Measurements from ENCODE around the gene MTUS2. TPM values are rescaled to one million over a fixed set of nuclear protein-coding genes. Genes with fewer than 3 reads are reported as not detected.

The MTUS2 gene
- total RNA-seq, 1 experiment from 2014 or later: 6.6 TPM

DNA sequence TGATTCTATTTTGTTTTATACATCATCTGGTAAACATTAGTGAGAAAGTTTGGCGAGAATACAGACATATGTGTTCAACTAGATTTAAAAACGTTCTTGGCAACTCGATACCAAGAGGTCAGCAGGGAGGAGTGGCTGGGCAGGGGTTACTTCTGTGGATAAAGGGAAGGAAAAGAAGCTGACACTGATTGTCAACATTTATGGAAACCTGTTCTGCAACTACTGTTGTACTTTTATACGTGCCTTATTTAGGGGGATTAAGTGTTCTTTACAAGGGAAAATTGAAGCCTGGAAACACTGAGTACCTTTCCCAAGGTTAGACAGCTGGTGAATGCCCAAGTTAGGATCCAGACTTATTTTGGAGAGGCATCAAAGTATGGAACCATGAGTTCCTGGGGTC is 65.0 kb downstream of the MTUS2 start:
- Histone ChIP-seq H3K27me3 (ENCODE audit: low read length) (no peaks in the 10 kb centered on the region), H3K9me2 (replicated peaks; ENCODE audit: insufficient read depth, low read length) (no peaks in the 10 kb centered on the region), H3K9ac (ENCODE audit: low read length) (no peak overlapping the region), H3K27ac (ENCODE audit: low read length) (no peak overlapping the region), H3K4me1 (ENCODE audit: low read length) (no peaks in the 10 kb centered on the region), H3K4me2 (ENCODE audit: low read depth, low read length, poor library complexity, severe bottlenecking) (no peak overlapping the region), H2AFZ (ENCODE audit: low read length) (no peak overlapping the region), H3K79me2 (ENCODE audit: low read length) (no peaks in the 10 kb centered on the region), H4K20me1 (ENCODE audit: insufficient read depth, low read depth, low read length) (no peaks in the 10 kb centered on the region), H3K9me3 (ENCODE audit: low read length) (no peaks in the 10 kb centered on the region), H3K36me3 (ENCODE audit: insufficient read depth, low read length) (no peaks in the 10 kb centered on the region), H3K4me3 (ENCODE audit: low read length) (no peak overlapping the region)
- DNase-seq: peak; percentile 5

GRCh38 chr13:28889086-28889732 is 69.1 kb downstream of the MTUS2 start:
- Histone ChIP-seq H3K79me2 (ENCODE audit: low read length) (no peaks in the 10 kb centered on the region), H3K9me3 (ENCODE audit: low read length) (no peaks in the 10 kb centered on the region), H3K4me2 (ENCODE audit: low read depth, low read length, poor library complexity, severe bottlenecking) (no peak overlapping the region), H3K36me3 (ENCODE audit: insufficient read depth, low read length) (no peaks in the 10 kb centered on the region), H4K20me1 (ENCODE audit: insufficient read depth, low read depth, low read length) (no peaks in the 10 kb centered on the region), H3K9ac (ENCODE audit: low read length) (no peak overlapping the region), H3K4me3 (ENCODE audit: low read length) (no peak overlapping the region), H3K27ac (ENCODE audit: low read length) (no peak overlapping the region), H3K9me2 (replicated peaks; ENCODE audit: insufficient read depth, low read length) (no peaks in the 10 kb centered on the region), H2AFZ (ENCODE audit: low read length) (no peak overlapping the region), H3K4me1 (ENCODE audit: low read length) (no peaks in the 10 kb centered on the region), H3K27me3 (ENCODE audit: low read length) (no peaks in the 10 kb centered on the region)
- DNase-seq: peak; percentile 38

GRCh38 chr13:28890712-28891111 is 70.6 kb downstream of the MTUS2 start:
- no peaks in the 10 kb centered on the region for H3K9me2 ChIP-seq (replicated peaks; ENCODE audit: insufficient read depth, low read length)
- no peak overlapping the region for H3K4me3 ChIP-seq (ENCODE audit: low read length)

DNA sequence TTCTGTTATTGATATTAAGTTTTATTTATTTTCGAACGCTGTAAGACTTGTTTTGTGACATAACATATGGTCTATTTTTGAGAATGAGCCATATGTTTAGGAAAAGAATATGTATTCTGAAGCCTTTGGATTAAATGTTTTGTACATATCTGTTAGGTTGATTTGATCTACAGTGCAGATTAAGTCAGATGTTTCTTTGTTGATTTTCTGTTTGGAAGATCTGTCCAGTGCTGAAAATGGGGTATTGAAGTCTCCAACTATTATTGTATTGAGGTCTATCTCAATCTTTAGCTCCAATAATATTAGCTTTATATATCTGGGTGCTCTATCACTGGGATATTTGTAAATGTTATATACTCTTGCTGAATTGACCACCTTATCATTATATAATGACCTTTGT is 97.9 kb downstream of the MTUS2 start:
- H3K9me2 ChIP-seq (replicated peaks; ENCODE audit: insufficient read depth, low read length): no peaks in the 10 kb centered on the region
- H3K4me3 ChIP-seq (ENCODE audit: low read length): no peak overlapping the region
- no peaks in the 10 kb centered on the region for H4K20me1 ChIP-seq (ENCODE audit: insufficient read depth, low read depth, low read length)
- H3K9ac ChIP-seq (ENCODE audit: low read length): no peak overlapping the region
- no peaks in the 10 kb centered on the region for H3K27me3 ChIP-seq (ENCODE audit: low read length)
- no peak overlapping the region for H3K4me2 ChIP-seq (ENCODE audit: low read depth, low read length, poor library complexity, severe bottlenecking)
- no peak overlapping the region for H2AFZ ChIP-seq (ENCODE audit: low read length)
- H3K79me2 ChIP-seq (ENCODE audit: low read length): no peaks in the 10 kb centered on the region
- no peaks in the 10 kb centered on the region; the same call in 1 of the 2 replicates for H3K9me3 ChIP-seq (ENCODE audit: low read length)
- peak; percentile 5 for DNase-seq
- no peak overlapping the region for H3K27ac ChIP-seq (ENCODE audit: low read length)
- no peaks in the 10 kb centered on the region for H3K36me3 ChIP-seq (ENCODE audit: insufficient read depth, low read length)
- H3K4me1 ChIP-seq (ENCODE audit: low read length): no peaks in the 10 kb centered on the region

More at GRCh38 chr13:28890712-28891111, 70.6 kb downstream of the MTUS2 start:
- Histone ChIP-seq H4K20me1 (ENCODE audit: insufficient read depth, low read depth, low read length) (no peaks in the 10 kb centered on the region), H3K4me2 (ENCODE audit: low read depth, low read length, poor library complexity, severe bottlenecking) (no peak overlapping the region), H3K27ac (ENCODE audit: low read length) (no peak overlapping the region), H3K9ac (ENCODE audit: low read length) (no peak overlapping the region), H3K4me1 (ENCODE audit: low read length) (no peaks in the 10 kb centered on the region), H3K79me2 (ENCODE audit: low read length) (no peaks in the 10 kb centered on the region), H3K27me3 (ENCODE audit: low read length) (no peaks in the 10 kb centered on the region), H3K36me3 (ENCODE audit: insufficient read depth, low read length) (no peaks in the 10 kb centered on the region), H2AFZ (ENCODE audit: low read length) (no peak overlapping the region), H3K9me3 (ENCODE audit: low read length) (no peaks in the 10 kb centered on the region)
- peak; percentile 7 for DNase-seq

- no peaks in the 10 kb centered on the region for H3K79me2 ChIP-seq (ENCODE audit: low read length)
- no peak overlapping the region for H3K27ac ChIP-seq (ENCODE audit: low read length)
- DNase-seq: no peak
- no peaks in the 10 kb centered on the region for H4K20me1 ChIP-seq (ENCODE audit: insufficient read depth, low read depth, low read length)
- H3K4me1 ChIP-seq (ENCODE audit: low read length): no peaks in the 10 kb centered on the region
- no peaks in the 10 kb centered on the region for H3K36me3 ChIP-seq (ENCODE audit: insufficient read depth, low read length)
- no peaks in the 10 kb centered on the region for H3K27me3 ChIP-seq (ENCODE audit: low read length)
- H2AFZ ChIP-seq (ENCODE audit: low read length): no peak overlapping the region
- no peaks in the 10 kb centered on the region for H3K9me2 ChIP-seq (replicated peaks; ENCODE audit: insufficient read depth, low read length)
- H3K9ac ChIP-seq (ENCODE audit: low read length): no peak overlapping the region
- no peak overlapping the region for H3K4me3 ChIP-seq (ENCODE audit: low read length)
- H3K9me3 ChIP-seq (ENCODE audit: low read length): no peaks in the 10 kb centered on the region; the same call in 1 of the 2 replicates
- H3K4me2 ChIP-seq (ENCODE audit: low read depth, low read length, poor library complexity, severe bottlenecking): no peak overlapping the region
These were observed 102.2 kb downstream of the MTUS2 start for GRCh38 chr13:28922341-28922740.

DNA sequence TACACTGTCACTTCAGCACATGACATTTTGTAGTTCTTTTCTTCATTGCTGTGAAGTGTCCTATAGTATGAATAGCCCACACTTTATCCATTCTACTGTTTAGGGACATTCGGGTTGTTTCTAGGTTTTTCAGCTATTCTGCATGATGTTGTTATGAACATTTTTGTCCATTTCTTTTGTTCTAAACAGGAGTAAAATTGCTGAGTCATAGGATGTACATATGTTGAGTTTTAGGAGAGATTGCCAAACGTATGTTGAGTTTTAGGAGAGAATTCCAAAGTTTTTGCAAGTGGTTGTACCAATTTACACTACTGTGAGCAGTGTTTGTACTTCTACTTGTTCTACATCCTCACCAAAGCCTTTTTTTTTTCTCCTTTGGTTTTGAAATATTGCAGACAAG is 115.0 kb downstream of the MTUS2 start:
- H3K27me3 ChIP-seq (ENCODE audit: low read length): no peaks in the 10 kb centered on the region
- no peak for DNase-seq
- H3K36me3 ChIP-seq (ENCODE audit: insufficient read depth, low read length): no peaks in the 10 kb centered on the region
- no peak overlapping the region for H3K4me2 ChIP-seq (ENCODE audit: low read depth, low read length, poor library complexity, severe bottlenecking)
- H3K9ac ChIP-seq (ENCODE audit: low read length): no peak overlapping the region
- H3K4me1 ChIP-seq (ENCODE audit: low read length): peaks cover 6% of the 10 kb centered on the region
- no peaks in the 10 kb centered on the region; the same call in 1 of the 2 replicates for H3K9me2 ChIP-seq (replicated peaks; ENCODE audit: insufficient read depth, low read length)
- H2AFZ ChIP-seq (ENCODE audit: low read length): no peak overlapping the region
- no peak overlapping the region for H3K27ac ChIP-seq (ENCODE audit: low read length)
- no peaks in the 10 kb centered on the region for H4K20me1 ChIP-seq (ENCODE audit: insufficient read depth, low read depth, low read length)
- H3K4me3 ChIP-seq (ENCODE audit: low read length): no peak overlapping the region
- H3K79me2 ChIP-seq (ENCODE audit: low read length): no peaks in the 10 kb centered on the region
- H3K9me3 ChIP-seq (ENCODE audit: low read length): no peaks in the 10 kb centered on the region

- H3K9ac ChIP-seq (ENCODE audit: low read length): no peak overlapping the region
- H3K27me3 ChIP-seq (ENCODE audit: low read length): no peaks in the 10 kb centered on the region; the same call in 1 of the 2 replicates
- H3K4me2 ChIP-seq (ENCODE audit: low read depth, low read length, poor library complexity, severe bottlenecking): no peak overlapping the region
- H2AFZ ChIP-seq (ENCODE audit: low read length): no peak overlapping the region
- no peaks in the 10 kb centered on the region for H3K79me2 ChIP-seq (ENCODE audit: low read length)
- no peaks in the 10 kb centered on the region for H3K9me3 ChIP-seq (ENCODE audit: low read length)
- no peaks in the 10 kb centered on the region for H4K20me1 ChIP-seq (ENCODE audit: insufficient read depth, low read depth, low read length)
- H3K4me3 ChIP-seq (ENCODE audit: low read length): no peak overlapping the region
- no peaks in the 10 kb centered on the region for H3K9me2 ChIP-seq (replicated peaks; ENCODE audit: insufficient read depth, low read length)
- H3K36me3 ChIP-seq (ENCODE audit: insufficient read depth, low read length): no peaks in the 10 kb centered on the region
- DNase-seq: no peak
- H3K4me1 ChIP-seq (ENCODE audit: low read length): peaks cover 6% of the 10 kb centered on the region
- H3K27ac ChIP-seq (ENCODE audit: low read length): no peak overlapping the region
These were observed 122.8 kb downstream of the MTUS2 start for GRCh38 chr13:28942906-28943305.

- H3K9me3 ChIP-seq (ENCODE audit: low read length): no peaks in the 10 kb centered on the region
- H3K36me3 ChIP-seq (ENCODE audit: insufficient read depth, low read length): no peaks in the 10 kb centered on the region
- no peak overlapping the region for H3K27ac ChIP-seq (ENCODE audit: low read length)
- H3K27me3 ChIP-seq (ENCODE audit: low read length): no peaks in the 10 kb centered on the region
- H2AFZ ChIP-seq (ENCODE audit: low read length): no peak overlapping the region
- H4K20me1 ChIP-seq (ENCODE audit: insufficient read depth, low read depth, low read length): no peaks in the 10 kb centered on the region
- H3K79me2 ChIP-seq (ENCODE audit: low read length): no peaks in the 10 kb centered on the region
- H3K4me1 ChIP-seq (ENCODE audit: low read length): no peaks in the 10 kb centered on the region
- H3K4me2 ChIP-seq (ENCODE audit: low read depth, low read length, poor library complexity, severe bottlenecking): no peak overlapping the region
- DNase-seq: peak; percentile 43
- H3K9ac ChIP-seq (ENCODE audit: low read length): no peak overlapping the region
- H3K9me2 ChIP-seq (replicated peaks; ENCODE audit: insufficient read depth, low read length): no peaks in the 10 kb centered on the region
- no peak overlapping the region for H3K4me3 ChIP-seq (ENCODE audit: low read length)
These were observed 133.7 kb downstream of the MTUS2 start for GRCh38 chr13:28953714-28954418.

All from Karpas-422 (cell line).